HG03575 (cell line): ENCODE results near the gene SLAMF8.

Experiments
- ATAC-seq: cut with Tn5 transposase; IDR thresholded peaks from one replicate; pipeline ENCODE4 v1.9.1; 2021; ENCODE audit not compliant: unreplicated experiment, insufficient number of reproducible peaks, low FRiP score; ENCODE audit errors: extremely low read depth

The SLAMF8 gene

GRCh38 chr1:159815926-159816325 lies 10.7 kb upstream of the SLAMF8 start:
- ATAC-seq: no peak

- no peak for ATAC-seq
Observed at GRCh38 chr1:159817276-159818041, 9.2 kb upstream of the SLAMF8 start.

GRCh38 chr1:159821171-159821867 lies 5.4 kb upstream of the SLAMF8 start:
- no peak for ATAC-seq

- ATAC-seq: no peak
Observed at GRCh38 chr1:159823406-159823805, 3.3 kb upstream of the SLAMF8 start.

GRCh38 chr1:159825564-159825963 lies 1.1 kb upstream of the SLAMF8 start:
- no peak for ATAC-seq

GRCh38 chr1:159827102-159827490 lies 423 bp downstream of the SLAMF8 start:
- ATAC-seq: no peak

GRCh38 chr1:159827549-159827948 lies 876 bp downstream of the SLAMF8 start:
- ATAC-seq: no peak

- no peak for ATAC-seq
Observed at GRCh38 chr1:159828176-159828575, 1.5 kb downstream of the SLAMF8 start.

- no peak for ATAC-seq
Observed at GRCh38 chr1:159828581-159829272, 2.1 kb downstream of the SLAMF8 start.

- ATAC-seq: peak; percentile 47
Observed at GRCh38 chr1:159829273-159829634, 2.6 kb downstream of the SLAMF8 start.

- no peak for ATAC-seq
Observed at GRCh38 chr1:159829822-159830465, 3.3 kb downstream of the SLAMF8 start.

- ATAC-seq: no peak
Observed at GRCh38 chr1:159830722-159831121, 4.0 kb downstream of the SLAMF8 start.

GRCh38 chr1:159831412-159832141 lies 4.9 kb downstream of the SLAMF8 start:
- ATAC-seq: no peak

GRCh38 chr1:159832309-159832708 lies 5.6 kb downstream of the SLAMF8 start:
- ATAC-seq: no peak

GRCh38 chr1:159835356-159835755 lies 8.7 kb downstream of the SLAMF8 start:
- no peak for ATAC-seq

GRCh38 chr1:159835862-159836525 lies 9.3 kb downstream of the SLAMF8 start:
- no peak for ATAC-seq

GRCh38 chr1:159838715-159839114 lies 12.0 kb downstream of the SLAMF8 start:
- ATAC-seq: peak; percentile 38

GRCh38 chr1:159839116-159839849 lies 12.6 kb downstream of the SLAMF8 start:
- ATAC-seq: peak; percentile 35
